ENCODE results near the gene VCL. TPM values are rescaled to one million over a fixed set of nuclear protein-coding genes. Genes with fewer than 3 reads are reported as not detected.
"Not testable (repeated sequence)": the region's sequence is repeated elsewhere in the genome, so short reads cannot be mapped to it uniquely, and the experiment has no call there.

Gene VCL
- 42.5 TPM for total RNA-seq

- DNase-seq (ENCODE audit: low read depth in 2 of 3, low spot score in 2 of 3), result peak; percentile 87 to 96 (median 92)
These were observed at the start of gene VCL for GRCh38 chr10:73997787-73998622. Gene VCL (plus strand): TSS chr10:73998116. CDS start chr10:73998208, 92 bp downstream.

GRCh38 chr10:73948947-73949633, 48.8 kb upstream of the VCL start:
- DNase-seq (ENCODE audit: low read depth in 2 of 3, low spot score in 2 of 3), result no peak

GRCh38 chr10:73950155-73950948, 47.6 kb upstream of the VCL start:
- no peak for DNase-seq (ENCODE audit: low read depth in 2 of 3, low spot score in 2 of 3)

GRCh38 chr10:73953665-73954064, 44.3 kb upstream of the VCL start:
- DNase-seq (ENCODE audit: low read depth in 2 of 3, low spot score in 2 of 3), result no peak

- DNase-seq (ENCODE audit: low read depth in 2 of 3, low spot score in 2 of 3), result no peak
These were observed 43.2 kb upstream of the VCL start for GRCh38 chr10:73954737-73955136.

- DNase-seq (ENCODE audit: low read depth in 2 of 3, low spot score in 2 of 3), result no peak
These were observed 42.2 kb upstream of the VCL start for GRCh38 chr10:73955719-73956118.

- peak in 2 of 3 donors; percentile 87 to 94 for DNase-seq (ENCODE audit: low read depth in 2 of 3, low spot score in 2 of 3)
These were observed 41.2 kb upstream of the VCL start for GRCh38 chr10:73956476-73957359.

GRCh38 chr10:73959484-73960243, 38.3 kb upstream of the VCL start:
- no peak for DNase-seq (ENCODE audit: low read depth in 2 of 3, low spot score in 2 of 3)

- DNase-seq (ENCODE audit: low read depth in 2 of 3, low spot score in 2 of 3), result no peak
These were observed 35.5 kb upstream of the VCL start for GRCh38 chr10:73962386-73962785.

GRCh38 chr10:73963533-73963932, 34.4 kb upstream of the VCL start:
- not testable (repeated sequence) for DNase-seq (ENCODE audit: low read depth in 2 of 3, low spot score in 2 of 3)

GRCh38 chr10:73964743-73965142, 33.2 kb upstream of the VCL start:
- DNase-seq (ENCODE audit: low read depth in 2 of 3, low spot score in 2 of 3), result no peak

- DNase-seq (ENCODE audit: low read depth in 2 of 3, low spot score in 2 of 3), result not testable (repeated sequence)
These were observed 32.5 kb upstream of the VCL start for GRCh38 chr10:73965267-73965889.

- no peak for DNase-seq (ENCODE audit: low read depth in 2 of 3, low spot score in 2 of 3)
These were observed 31.8 kb upstream of the VCL start for GRCh38 chr10:73965890-73966768.

GRCh38 chr10:73967022-73967429, 30.9 kb upstream of the VCL start:
- no peak for DNase-seq (ENCODE audit: low read depth in 2 of 3, low spot score in 2 of 3)

- no peak for DNase-seq (ENCODE audit: low read depth in 2 of 3, low spot score in 2 of 3)
These were observed 30.4 kb upstream of the VCL start for GRCh38 chr10:73967544-73967943.

- no peak for DNase-seq (ENCODE audit: low read depth in 2 of 3, low spot score in 2 of 3)
These were observed 29.8 kb upstream of the VCL start for GRCh38 chr10:73968098-73968521.

- no peak for DNase-seq (ENCODE audit: low read depth in 2 of 3, low spot score in 2 of 3)
These were observed 28.6 kb upstream of the VCL start for GRCh38 chr10:73969224-73969841.

- no peak for DNase-seq (ENCODE audit: low read depth in 2 of 3, low spot score in 2 of 3)
These were observed 27.1 kb upstream of the VCL start for GRCh38 chr10:73970845-73971244.
